Measurements from ENCODE around the gene MBLAC2. TPM values are rescaled to one million over a fixed set of nuclear protein-coding genes. Genes with fewer than 3 reads are reported as not detected.

MBLAC2 gene
- total RNA-seq, 1 donor from 2014 or later, result 3.1 TPM

- Histone ChIP-seq H3K27ac (ENCODE audit: low read depth, low read length) (no peak overlapping the region), H3K9ac (ENCODE audit: low read depth in 1 of 3, low read length in 3 of 3) (no peak overlapping the region), H3K4me3 (ENCODE audit: low read length in 3 of 3) (no peak overlapping the region), H3K27me3 (ENCODE audit: control insufficient read depth in 3 of 3, insufficient read depth in 3 of 3, low read length in 3 of 3) (no peaks in the 10 kb centered on the region), H3K9me3 (ENCODE audit: control insufficient read depth in 3 of 3, low read length in 3 of 3) (no peaks in the 10 kb centered on the region), H3K4me1 (ENCODE audit: control insufficient read depth in 3 of 3, insufficient read depth in 3 of 3, low read length in 3 of 3) (no peaks in the 10 kb centered on the region), H3K36me3 (ENCODE audit: control insufficient read depth in 3 of 3, insufficient read depth in 3 of 3, low read length in 3 of 3) (no peaks in the 10 kb centered on the region)
Observed at GRCh38 chr5:90488791-90489190, 14.2 kb upstream of the MBLAC2 start.

GRCh38 chr5:90484540-90484939, 10.0 kb upstream of the MBLAC2 start:
- H3K4me1 ChIP-seq (ENCODE audit: control insufficient read depth in 3 of 3, insufficient read depth in 3 of 3, low read length in 3 of 3), result no peaks in the 10 kb centered on the region

GRCh38 chr5:90483206-90483605, 8.6 kb upstream of the MBLAC2 start:
- Histone ChIP-seq H3K9ac (ENCODE audit: low read depth in 1 of 3, low read length in 3 of 3) (no peak overlapping the region), H3K4me1 (ENCODE audit: control insufficient read depth in 3 of 3, insufficient read depth in 3 of 3, low read length in 3 of 3) (no peaks in the 10 kb centered on the region), H3K4me3 (ENCODE audit: low read length in 3 of 3) (no peak overlapping the region), H3K36me3 (ENCODE audit: control insufficient read depth in 3 of 3, insufficient read depth in 3 of 3, low read length in 3 of 3) (no peaks in the 10 kb centered on the region), H3K27me3 (ENCODE audit: control insufficient read depth in 3 of 3, insufficient read depth in 3 of 3, low read length in 3 of 3) (no peaks in the 10 kb centered on the region), H3K27ac (ENCODE audit: low read depth, low read length) (no peak overlapping the region), H3K9me3 (ENCODE audit: control insufficient read depth in 3 of 3, low read length in 3 of 3) (no peaks in the 10 kb centered on the region)

More at GRCh38 chr5:90484540-90484939, 10.0 kb upstream of the MBLAC2 start:
- H3K9ac ChIP-seq (ENCODE audit: low read depth in 1 of 3, low read length in 3 of 3), result no peak overlapping the region
- no peaks in the 10 kb centered on the region for H3K27me3 ChIP-seq (ENCODE audit: control insufficient read depth in 3 of 3, insufficient read depth in 3 of 3, low read length in 3 of 3)
- no peak overlapping the region for H3K4me3 ChIP-seq (ENCODE audit: low read length in 3 of 3)
- H3K27ac ChIP-seq (ENCODE audit: low read depth, low read length), result no peak overlapping the region
- H3K36me3 ChIP-seq (ENCODE audit: control insufficient read depth in 3 of 3, insufficient read depth in 3 of 3, low read length in 3 of 3), result no peaks in the 10 kb centered on the region
- H3K9me3 ChIP-seq (ENCODE audit: control insufficient read depth in 3 of 3, low read length in 3 of 3), result no peaks in the 10 kb centered on the region

- no peaks in the 10 kb centered on the region for H3K27me3 ChIP-seq (ENCODE audit: control insufficient read depth in 3 of 3, insufficient read depth in 3 of 3, low read length in 3 of 3)
- H3K9me3 ChIP-seq (ENCODE audit: control insufficient read depth in 3 of 3, low read length in 3 of 3), result no peaks in the 10 kb centered on the region
- no peaks in the 10 kb centered on the region for H3K4me1 ChIP-seq (ENCODE audit: control insufficient read depth in 3 of 3, insufficient read depth in 3 of 3, low read length in 3 of 3)
- no peak overlapping the region for H3K9ac ChIP-seq (ENCODE audit: low read depth in 1 of 3, low read length in 3 of 3)
- no peaks in the 10 kb centered on the region for H3K36me3 ChIP-seq (ENCODE audit: control insufficient read depth in 3 of 3, insufficient read depth in 3 of 3, low read length in 3 of 3)
- no peak overlapping the region for H3K4me3 ChIP-seq (ENCODE audit: low read length in 3 of 3)
- H3K27ac ChIP-seq (ENCODE audit: low read depth, low read length), result no peak overlapping the region
Observed at GRCh38 chr5:90480699-90481098, 6.1 kb upstream of the MBLAC2 start.

- no peaks in the 10 kb centered on the region for H3K36me3 ChIP-seq (ENCODE audit: control insufficient read depth in 3 of 3, insufficient read depth in 3 of 3, low read length in 3 of 3)
- peaks cover 0 to 4% (median 0%) of the 10 kb centered on the region in 3 donors for H3K4me1 ChIP-seq (ENCODE audit: control insufficient read depth in 3 of 3, insufficient read depth in 3 of 3, low read length in 3 of 3)
- H3K9ac ChIP-seq (ENCODE audit: low read depth in 1 of 3, low read length in 3 of 3), result no peak overlapping the region
- H3K27ac ChIP-seq (ENCODE audit: low read depth, low read length), result no peak overlapping the region
- H3K27me3 ChIP-seq (ENCODE audit: control insufficient read depth in 3 of 3, insufficient read depth in 3 of 3, low read length in 3 of 3), result no peaks in the 10 kb centered on the region
- H3K9me3 ChIP-seq (ENCODE audit: control insufficient read depth in 3 of 3, low read length in 3 of 3), result no peaks in the 10 kb centered on the region
- H3K4me3 ChIP-seq (ENCODE audit: low read length in 3 of 3), result no peak overlapping the region
Observed at GRCh38 chr5:90479611-90480385, 5.2 kb upstream of the MBLAC2 start.

GRCh38 chr5:90477621-90478215, 3.1 kb upstream of the MBLAC2 start:
- Histone ChIP-seq H3K36me3 (ENCODE audit: control insufficient read depth in 3 of 3, insufficient read depth in 3 of 3, low read length in 3 of 3) (no peaks in the 10 kb centered on the region), H3K9ac (ENCODE audit: low read depth in 1 of 3, low read length in 3 of 3) (peak overlapping the region in 1 of 3 donors; percentile 15), H3K4me1 (ENCODE audit: control insufficient read depth in 3 of 3, insufficient read depth in 3 of 3, low read length in 3 of 3) (peaks cover 7 to 20% (median 9%) of the 10 kb centered on the region in 3 donors), H3K9me3 (ENCODE audit: control insufficient read depth in 3 of 3, low read length in 3 of 3) (no peaks in the 10 kb centered on the region), H3K4me3 (ENCODE audit: low read length in 3 of 3) (no peak overlapping the region), H3K27me3 (ENCODE audit: control insufficient read depth in 3 of 3, insufficient read depth in 3 of 3, low read length in 3 of 3) (no peaks in the 10 kb centered on the region), H3K27ac (ENCODE audit: low read depth, low read length) (no peak overlapping the region)

GRCh38 chr5:90477073-90477472, 2.5 kb upstream of the MBLAC2 start:
- H3K4me3 ChIP-seq (ENCODE audit: low read length in 3 of 3), result no peak overlapping the region
- H3K9ac ChIP-seq (ENCODE audit: low read depth in 1 of 3, low read length in 3 of 3), result no peak overlapping the region

GRCh38 chr5:90476391-90476790, 1.8 kb upstream of the MBLAC2 start:
- H3K9ac ChIP-seq (ENCODE audit: low read depth in 1 of 3, low read length in 3 of 3), result no peak overlapping the region

More at GRCh38 chr5:90477073-90477472, 2.5 kb upstream of the MBLAC2 start:
- H3K27ac ChIP-seq (ENCODE audit: low read depth, low read length), result no peak overlapping the region
- H3K4me1 ChIP-seq (ENCODE audit: control insufficient read depth in 3 of 3, insufficient read depth in 3 of 3, low read length in 3 of 3), result peaks cover 7 to 20% (median 9%) of the 10 kb centered on the region in 3 donors
- H3K9me3 ChIP-seq (ENCODE audit: control insufficient read depth in 3 of 3, low read length in 3 of 3), result no peaks in the 10 kb centered on the region
- no peaks in the 10 kb centered on the region for H3K27me3 ChIP-seq (ENCODE audit: control insufficient read depth in 3 of 3, insufficient read depth in 3 of 3, low read length in 3 of 3)
- no peaks in the 10 kb centered on the region for H3K36me3 ChIP-seq (ENCODE audit: control insufficient read depth in 3 of 3, insufficient read depth in 3 of 3, low read length in 3 of 3)

GRCh38 chr5:90475436-90475980, 937 bp upstream of the MBLAC2 start:
- no peaks in the 10 kb centered on the region for H3K27me3 ChIP-seq (ENCODE audit: control insufficient read depth in 3 of 3, insufficient read depth in 3 of 3, low read length in 3 of 3)
- no peak overlapping the region for H3K27ac ChIP-seq (ENCODE audit: low read depth, low read length)
- H3K36me3 ChIP-seq (ENCODE audit: control insufficient read depth in 3 of 3, insufficient read depth in 3 of 3, low read length in 3 of 3), result no peaks in the 10 kb centered on the region
- no peak overlapping the region for H3K9ac ChIP-seq (ENCODE audit: low read depth in 1 of 3, low read length in 3 of 3)
- peak overlapping the region in 1 of 3 donors; percentile 96 for H3K4me3 ChIP-seq (ENCODE audit: low read length in 3 of 3)
- H3K9me3 ChIP-seq (ENCODE audit: control insufficient read depth in 3 of 3, low read length in 3 of 3), result no peaks in the 10 kb centered on the region
- H3K4me1 ChIP-seq (ENCODE audit: control insufficient read depth in 3 of 3, insufficient read depth in 3 of 3, low read length in 3 of 3), result peaks cover 9 to 20% (median 10%) of the 10 kb centered on the region in 3 donors

More at GRCh38 chr5:90476391-90476790, 1.8 kb upstream of the MBLAC2 start:
- no peaks in the 10 kb centered on the region for H3K36me3 ChIP-seq (ENCODE audit: control insufficient read depth in 3 of 3, insufficient read depth in 3 of 3, low read length in 3 of 3)
- no peak overlapping the region for H3K27ac ChIP-seq (ENCODE audit: low read depth, low read length)
- H3K9me3 ChIP-seq (ENCODE audit: control insufficient read depth in 3 of 3, low read length in 3 of 3), result no peaks in the 10 kb centered on the region
- H3K4me1 ChIP-seq (ENCODE audit: control insufficient read depth in 3 of 3, insufficient read depth in 3 of 3, low read length in 3 of 3), result peaks cover 9 to 20% (median 10%) of the 10 kb centered on the region in 3 donors
- no peaks in the 10 kb centered on the region for H3K27me3 ChIP-seq (ENCODE audit: control insufficient read depth in 3 of 3, insufficient read depth in 3 of 3, low read length in 3 of 3)
- H3K4me3 ChIP-seq (ENCODE audit: low read length in 3 of 3), result no peak overlapping the region
